ENCODE results near the gene LST1.

The LST1 gene

GRCh38 chr6:31621320-31621939 lies 35.4 kb downstream of the LST1 start:
- no peak for DNase-seq

GRCh38 chr6:31621991-31622390 lies 35.9 kb downstream of the LST1 start:
- no peak for DNase-seq

- DNase-seq = no peak
These were observed 36.6 kb downstream of the LST1 start for GRCh38 chr6:31622684-31623091.

GRCh38 chr6:31624070-31624469 lies 38.0 kb downstream of the LST1 start:
- no peak for DNase-seq

- DNase-seq = no peak
These were observed 40.9 kb downstream of the LST1 start for GRCh38 chr6:31626952-31627351.

GRCh38 chr6:31627690-31628287 lies 41.7 kb downstream of the LST1 start:
- no peak for DNase-seq

GRCh38 chr6:31629014-31629413 lies 42.9 kb downstream of the LST1 start:
- DNase-seq = no peak

- DNase-seq = no peak
These were observed 44.3 kb downstream of the LST1 start for GRCh38 chr6:31630177-31630934.

- DNase-seq = no peak
These were observed 45.1 kb downstream of the LST1 start for GRCh38 chr6:31631209-31631608.

GRCh38 chr6:31631681-31632278 lies 45.7 kb downstream of the LST1 start:
- no peak for DNase-seq

GRCh38 chr6:31632279-31632946 lies 46.3 kb downstream of the LST1 start:
- DNase-seq = no peak

- no peak for DNase-seq
These were observed 47.4 kb downstream of the LST1 start for GRCh38 chr6:31633447-31633846.

GRCh38 chr6:31634131-31634530 lies 48.1 kb downstream of the LST1 start:
- DNase-seq = no peak

GRCh38 chr6:31634969-31635575 lies 49.0 kb downstream of the LST1 start:
- no peak for DNase-seq

- no peak for DNase-seq
These were observed 50.9 kb downstream of the LST1 start for GRCh38 chr6:31636698-31637596.

Data from activated CD4-positive, alpha-beta T cell treated with anti-CD3 and anti-CD28 coated beads, Interleukin-2, amount 50 U/mL, for 48 hours (primary cell).